Stimulated activated CD4-positive, alpha-beta T cell treated with anti-CD3 and anti-CD28 coated beads, Interleukin-12 subunit alpha, Interleukin-12 subunit beta, amount 100 ng/mL, for 48 hours (primary cell): Measurements from ENCODE around the gene STAG2.
A peak's percentile ranks its signal among the peaks of the same experiment; 100 is the strongest.
"Not testable (repeated sequence)": the region's sequence is repeated elsewhere in the genome, so short reads cannot be mapped to it uniquely, and the experiment has no call there.

Source experiments
- DNase-seq, 3 donors: peaks; one replicate each; pipeline ENCODE4 v3.0.0-alpha.2; 2020; ENCODE audit warnings: low read depth in 2 of 3, low spot score in 1 of 3

STAG2 gene

GRCh38 chrX:124033821-124034220 is 72.3 kb downstream of the STAG2 start:
- no peak for DNase-seq

DNA sequence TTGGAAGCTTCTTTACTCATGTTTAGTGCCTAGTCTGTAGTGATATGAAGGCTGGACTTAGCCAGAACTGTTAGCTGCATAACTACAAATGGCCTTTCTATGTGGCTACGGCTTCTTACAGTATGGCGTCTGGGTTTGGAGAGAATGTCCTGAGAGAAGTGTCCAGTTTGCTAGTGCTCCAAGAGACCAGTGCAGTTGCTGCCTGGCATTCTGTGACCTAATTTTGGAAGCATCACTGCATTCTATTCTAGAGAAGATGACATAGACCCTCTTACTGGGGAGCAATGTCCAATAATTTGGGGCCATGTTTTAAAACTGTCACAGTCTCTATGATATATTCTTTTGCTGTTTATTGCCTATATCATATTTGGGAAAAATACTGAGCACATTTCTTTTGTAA is 74.2 kb downstream of the STAG2 start:
- DNase-seq = no peak

DNA sequence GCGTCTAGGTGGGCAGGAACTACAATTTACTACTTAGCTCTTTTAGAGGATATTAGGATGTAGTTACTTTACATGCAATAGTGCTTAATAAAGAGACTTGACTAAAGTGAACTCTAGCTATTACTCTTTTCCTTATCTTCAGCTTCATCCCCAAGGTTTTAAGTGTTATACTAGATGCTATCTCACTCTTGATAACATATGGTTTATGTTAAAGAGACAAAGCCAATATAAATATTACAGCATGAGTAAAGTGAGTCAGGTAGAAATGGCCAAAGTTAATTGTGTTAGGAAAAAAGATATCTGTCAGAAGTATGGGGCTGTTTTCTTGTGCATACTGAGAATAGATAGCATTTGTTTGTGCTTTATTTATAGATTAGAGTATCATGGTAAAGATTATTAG is 80.5 kb downstream of the STAG2 start:
- no peak for DNase-seq

DNA sequence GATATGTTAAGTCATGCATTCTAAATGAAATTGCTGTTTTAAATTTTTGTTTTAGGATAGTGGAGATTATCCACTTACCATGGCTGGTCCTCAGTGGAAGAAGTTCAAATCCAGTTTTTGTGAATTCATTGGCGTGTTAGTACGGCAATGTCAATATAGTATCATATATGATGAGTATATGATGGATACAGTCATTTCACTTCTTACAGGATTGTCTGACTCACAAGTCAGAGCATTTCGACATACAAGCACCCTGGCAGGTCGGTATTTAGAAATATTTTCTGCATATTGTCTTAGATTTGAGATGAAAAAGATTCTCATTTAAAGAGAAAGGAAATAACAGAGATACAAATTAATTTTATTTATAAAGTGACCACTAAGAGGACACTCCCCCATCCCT is 83.6 kb downstream of the STAG2 start:
- DNase-seq = no peak

DNA sequence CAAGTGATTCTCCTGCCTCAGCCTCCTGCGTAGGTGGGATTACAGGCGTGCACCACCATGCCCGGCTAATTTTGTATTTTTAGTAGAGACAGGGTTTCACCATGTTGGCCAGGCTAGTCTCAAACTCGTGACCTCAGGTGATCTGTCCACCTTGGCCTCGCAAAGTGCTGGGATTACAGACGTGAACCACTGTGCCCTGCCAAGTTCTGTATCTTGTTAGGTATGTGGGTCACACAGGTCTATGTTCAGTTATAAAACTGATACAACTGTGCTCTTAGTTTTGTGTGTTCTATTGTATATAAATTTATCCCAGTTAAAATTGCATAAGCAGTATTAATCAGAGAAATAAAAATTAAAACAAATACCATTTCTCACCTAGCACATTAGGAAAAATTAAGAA is 122.9 kb downstream of the STAG2 start:
- not testable (repeated sequence) for DNase-seq

DNA sequence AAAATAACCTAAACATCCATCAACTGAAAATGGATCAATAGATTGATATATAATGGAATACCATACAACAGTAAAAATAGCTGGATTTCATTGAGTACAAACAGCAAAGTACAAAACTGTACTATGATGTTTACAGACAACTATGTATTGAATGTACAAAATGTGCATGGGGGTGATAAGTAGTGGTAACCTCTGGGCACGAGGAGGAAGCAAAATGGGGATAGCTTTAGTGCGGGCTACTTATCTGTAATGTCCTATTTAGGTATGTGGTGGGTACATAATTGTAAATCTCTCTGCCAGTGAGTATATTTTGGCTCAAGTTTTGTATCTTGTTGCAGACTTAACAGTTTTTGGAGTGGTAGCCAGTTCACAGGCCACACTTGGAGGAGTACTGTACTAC is 123.6 kb downstream of the STAG2 start:
- DNase-seq = no peak

DNA sequence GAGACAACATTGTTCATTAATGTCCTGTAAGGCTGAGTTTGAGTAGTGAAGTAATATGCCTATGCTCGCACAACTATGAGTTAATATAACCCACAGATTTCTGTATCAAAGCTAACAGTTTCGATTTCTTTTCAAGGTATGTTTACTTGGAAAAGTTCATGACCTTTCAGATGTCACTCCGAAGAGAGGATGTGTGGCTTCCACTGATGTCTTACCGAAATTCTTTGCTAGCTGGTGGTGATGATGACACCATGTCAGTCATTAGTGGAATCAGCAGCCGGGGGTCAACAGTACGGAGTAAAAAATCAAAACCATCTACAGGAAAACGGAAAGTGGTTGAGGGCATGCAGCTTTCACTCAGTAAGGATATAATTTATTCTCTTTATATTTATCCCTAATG is 124.9 kb downstream of the STAG2 start:
- DNase-seq = peak in 2 of 3 donors; percentile 3

DNA sequence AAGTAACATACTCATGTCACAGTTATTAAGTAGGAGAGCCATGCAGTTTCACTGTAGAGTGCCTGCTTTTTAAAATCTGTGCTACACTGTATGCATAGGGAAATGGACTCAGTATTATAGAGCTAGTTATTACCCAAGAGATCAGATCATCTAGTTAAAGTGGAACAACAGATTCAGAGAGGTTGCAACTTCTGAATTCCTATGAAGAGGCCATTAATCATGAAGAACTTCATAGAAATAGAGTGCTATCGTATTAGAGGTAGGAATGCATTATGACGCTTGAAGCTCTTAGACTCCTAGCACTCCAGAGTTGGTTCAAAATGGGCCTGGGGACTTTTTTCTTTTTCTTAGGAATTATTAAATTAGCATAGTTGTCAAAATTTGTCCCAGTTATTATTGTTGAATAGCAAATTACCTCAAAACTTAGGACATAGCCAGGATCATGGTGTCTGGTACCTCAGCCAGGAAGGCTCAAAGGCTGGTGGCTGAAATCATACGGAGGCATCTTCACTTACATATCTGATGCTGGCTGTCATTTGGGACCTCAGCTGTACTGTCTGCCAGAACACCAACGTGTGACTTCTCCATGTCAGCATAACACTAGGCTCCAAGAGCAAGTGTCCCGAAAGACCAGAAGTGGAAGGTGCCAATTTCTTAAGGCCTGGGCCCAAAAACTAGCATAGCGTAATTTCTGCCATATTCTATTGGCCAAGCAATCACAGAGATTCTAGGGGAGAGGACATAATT is 125.7 kb downstream of the STAG2 start:
- DNase-seq = no peak

- no peak for DNase-seq
These were observed 131.7 kb downstream of the STAG2 start for GRCh38 chrX:124093222-124093621.

- DNase-seq = no peak
These were observed 135.6 kb downstream of the STAG2 start for GRCh38 chrX:124097116-124097515.

- DNase-seq = peak in 1 of 3 donors; percentile 12
These were observed 136.6 kb downstream of the STAG2 start for GRCh38 chrX:124098089-124098488.

DNA sequence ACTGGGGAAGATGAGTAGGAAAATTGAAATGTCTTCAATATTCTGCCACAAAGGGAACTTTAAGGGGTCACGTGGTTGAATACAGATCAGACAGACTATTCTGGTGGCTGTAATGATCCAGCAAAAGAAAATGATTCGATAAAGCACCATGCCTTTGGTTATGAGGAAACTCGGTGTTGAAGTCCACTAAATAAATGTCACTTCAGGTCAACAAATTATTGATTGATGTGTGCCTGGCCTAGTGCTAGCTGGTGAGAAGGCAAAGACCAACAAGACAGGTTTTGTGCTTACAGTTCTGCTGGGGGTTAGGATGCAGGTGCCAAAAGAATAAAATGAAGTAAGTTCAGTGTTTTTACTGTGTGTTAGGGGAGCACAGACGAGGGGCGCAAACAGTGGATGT is 142.5 kb downstream of the STAG2 start:
- no peak for DNase-seq

- not testable (repeated sequence) for DNase-seq
These were observed 143.0 kb downstream of the STAG2 start for GRCh38 chrX:124104512-124104911.

DNA sequence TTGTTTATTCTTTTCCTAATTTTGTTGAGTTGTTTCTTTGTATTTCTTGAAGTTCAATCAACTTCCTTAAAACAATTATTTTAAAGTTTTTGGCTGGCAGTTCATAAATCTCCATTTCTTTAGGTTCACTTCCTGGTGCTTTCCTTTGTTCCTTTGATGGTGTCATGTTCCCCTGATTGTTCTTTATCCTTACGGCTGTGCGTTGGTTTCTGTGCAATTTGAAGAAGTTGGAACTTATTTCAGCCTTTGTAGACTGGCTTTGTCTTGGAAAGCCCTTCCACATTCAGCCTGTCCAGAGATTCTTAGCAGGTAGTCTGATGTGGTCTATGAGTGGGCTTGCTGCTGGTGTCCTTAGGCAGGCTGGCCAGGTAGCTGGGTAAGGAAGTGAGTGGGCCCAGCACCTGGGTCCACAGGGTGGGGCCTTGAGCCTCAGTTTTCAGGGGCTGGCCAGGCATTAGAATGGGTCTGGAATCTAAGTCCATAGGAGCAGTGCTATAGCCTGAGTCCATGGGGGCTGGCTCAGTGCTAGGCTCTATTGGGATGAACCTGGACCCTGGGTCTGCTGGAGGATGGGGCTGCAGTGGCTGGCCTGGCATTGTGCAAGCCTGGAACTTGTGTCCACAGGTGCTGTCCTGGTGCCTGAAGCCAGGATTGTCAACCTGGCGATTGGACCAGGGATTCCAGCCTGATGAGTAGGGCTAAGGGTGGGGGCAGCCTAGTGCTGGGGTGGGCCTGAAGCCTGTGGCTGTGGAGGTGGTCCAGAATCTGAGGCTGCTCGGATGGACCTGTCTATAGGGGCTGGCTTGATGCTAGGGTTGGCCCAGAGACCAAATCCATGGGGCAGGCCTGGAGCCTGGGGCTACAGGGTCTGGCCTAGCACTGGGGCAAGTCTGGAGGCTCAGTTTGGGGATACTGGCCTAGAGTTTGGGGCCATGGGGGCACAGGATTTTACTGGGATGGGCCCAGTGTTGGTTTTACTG is 152.4 kb downstream of the STAG2 start:
- no peak for DNase-seq

GRCh38 chrX:124117325-124117724 is 155.8 kb downstream of the STAG2 start:
- DNase-seq = no peak

DNA sequence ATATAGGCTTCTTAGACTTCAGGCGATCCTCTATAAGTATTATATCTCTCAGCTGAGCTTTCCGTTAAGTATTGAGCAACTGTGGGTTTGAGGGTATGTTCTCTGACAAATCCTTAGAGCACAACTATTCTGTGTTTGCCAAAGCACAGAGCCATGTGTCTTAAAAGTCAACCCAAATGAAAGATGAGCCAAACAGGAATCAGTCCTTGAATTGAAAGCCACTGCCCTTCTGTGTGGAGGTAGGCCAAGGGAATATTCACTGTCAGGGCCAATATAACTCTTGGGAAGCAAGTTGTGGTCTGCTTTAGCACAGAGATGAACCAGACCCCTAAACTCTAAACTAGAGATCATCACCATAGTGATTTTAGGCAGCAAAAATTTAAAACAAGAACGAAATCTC is 164.0 kb downstream of the STAG2 start:
- DNase-seq = no peak

DNA sequence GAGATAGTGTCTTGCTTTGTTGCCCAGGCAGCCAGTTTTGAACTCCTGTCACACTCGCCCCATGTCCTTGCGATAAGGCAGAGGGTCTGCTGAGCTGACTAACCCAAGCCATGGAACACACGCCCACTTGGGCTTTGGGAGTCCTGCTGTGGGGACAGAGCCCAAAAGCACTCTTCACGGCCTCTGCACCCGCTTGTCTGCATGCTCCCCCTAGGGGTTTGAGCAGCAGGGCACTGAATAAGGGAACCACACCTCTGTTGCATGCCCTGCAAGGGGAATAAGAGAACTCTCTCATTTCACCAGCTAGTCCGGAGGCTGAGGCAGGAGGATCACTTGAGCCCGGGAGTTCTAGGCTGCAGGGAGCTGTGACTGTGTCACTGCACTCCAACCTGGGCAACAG is 166.0 kb downstream of the STAG2 start:
- no peak for DNase-seq

GRCh38 chrX:124132437-124132836 is 170.9 kb downstream of the STAG2 start:
- not testable (repeated sequence) for DNase-seq

DNA sequence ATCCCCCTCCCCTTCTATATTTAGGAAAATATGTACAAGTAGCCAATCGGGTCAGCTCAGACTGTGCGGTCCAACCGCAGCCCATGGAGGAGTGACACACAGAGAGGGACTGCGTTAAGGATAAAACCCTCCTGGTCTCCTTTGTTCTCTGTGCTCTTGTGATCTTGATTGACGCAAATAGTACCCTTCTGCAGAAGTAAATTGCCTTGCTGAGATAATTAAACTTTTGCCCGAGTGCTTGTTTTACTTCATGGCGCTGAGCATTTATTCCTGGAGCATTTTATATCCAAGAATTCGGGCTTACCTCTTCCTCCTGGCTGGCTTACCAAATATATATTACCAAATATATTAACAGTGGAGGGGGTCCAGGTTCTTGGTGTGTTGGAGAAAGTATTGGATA is 184.2 kb downstream of the STAG2 start:
- DNase-seq = no peak

GRCh38 chrX:124151195-124151594 is 189.7 kb downstream of the STAG2 start:
- no peak for DNase-seq
